Subcutaneous adipose tissue (tissue), 4 donors: Measurements from ENCODE around the gene HMOX2. TPM values are rescaled to one million over a fixed set of nuclear protein-coding genes. Genes with fewer than 3 reads are reported as not detected.

ENCODE experiments used
- total RNA-seq, 4 donors: library from RNA; depleted of rRNA; stranded (reverse); fragments of >200 nt; gene quantifications; one replicate each; pipeline ENCODE4 v1.1.0, GENCODE V29; 2016
- TF ChIP-seq, protein P1 (sequence below): fragments of 450-650 bp; IDR thresholded peaks from one replicate; pipeline ENCODE4 v1.5.1; 2016; ENCODE audit warnings: low read depth, mild to moderate bottlenecking, control low read depth, antibody characterized with exemption, moderate library complexity

HMOX2 gene
- total RNA-seq, 4 donors from 2014 or later, result 57.8 to 131 (median 88.8) TPM

- TF ChIP-seq, protein P1, sequence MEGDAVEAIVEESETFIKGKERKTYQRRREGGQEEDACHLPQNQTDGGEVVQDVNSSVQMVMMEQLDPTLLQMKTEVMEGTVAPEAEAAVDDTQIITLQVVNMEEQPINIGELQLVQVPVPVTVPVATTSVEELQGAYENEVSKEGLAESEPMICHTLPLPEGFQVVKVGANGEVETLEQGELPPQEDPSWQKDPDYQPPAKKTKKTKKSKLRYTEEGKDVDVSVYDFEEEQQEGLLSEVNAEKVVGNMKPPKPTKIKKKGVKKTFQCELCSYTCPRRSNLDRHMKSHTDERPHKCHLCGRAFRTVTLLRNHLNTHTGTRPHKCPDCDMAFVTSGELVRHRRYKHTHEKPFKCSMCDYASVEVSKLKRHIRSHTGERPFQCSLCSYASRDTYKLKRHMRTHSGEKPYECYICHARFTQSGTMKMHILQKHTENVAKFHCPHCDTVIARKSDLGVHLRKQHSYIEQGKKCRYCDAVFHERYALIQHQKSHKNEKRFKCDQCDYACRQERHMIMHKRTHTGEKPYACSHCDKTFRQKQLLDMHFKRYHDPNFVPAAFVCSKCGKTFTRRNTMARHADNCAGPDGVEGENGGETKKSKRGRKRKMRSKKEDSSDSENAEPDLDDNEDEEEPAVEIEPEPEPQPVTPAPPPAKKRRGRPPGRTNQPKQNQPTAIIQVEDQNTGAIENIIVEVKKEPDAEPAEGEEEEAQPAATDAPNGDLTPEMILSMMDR, result no peak
Observed at GRCh38 chr16:4536391-4537106, 60.4 kb downstream of the HMOX2 start.

DNA sequence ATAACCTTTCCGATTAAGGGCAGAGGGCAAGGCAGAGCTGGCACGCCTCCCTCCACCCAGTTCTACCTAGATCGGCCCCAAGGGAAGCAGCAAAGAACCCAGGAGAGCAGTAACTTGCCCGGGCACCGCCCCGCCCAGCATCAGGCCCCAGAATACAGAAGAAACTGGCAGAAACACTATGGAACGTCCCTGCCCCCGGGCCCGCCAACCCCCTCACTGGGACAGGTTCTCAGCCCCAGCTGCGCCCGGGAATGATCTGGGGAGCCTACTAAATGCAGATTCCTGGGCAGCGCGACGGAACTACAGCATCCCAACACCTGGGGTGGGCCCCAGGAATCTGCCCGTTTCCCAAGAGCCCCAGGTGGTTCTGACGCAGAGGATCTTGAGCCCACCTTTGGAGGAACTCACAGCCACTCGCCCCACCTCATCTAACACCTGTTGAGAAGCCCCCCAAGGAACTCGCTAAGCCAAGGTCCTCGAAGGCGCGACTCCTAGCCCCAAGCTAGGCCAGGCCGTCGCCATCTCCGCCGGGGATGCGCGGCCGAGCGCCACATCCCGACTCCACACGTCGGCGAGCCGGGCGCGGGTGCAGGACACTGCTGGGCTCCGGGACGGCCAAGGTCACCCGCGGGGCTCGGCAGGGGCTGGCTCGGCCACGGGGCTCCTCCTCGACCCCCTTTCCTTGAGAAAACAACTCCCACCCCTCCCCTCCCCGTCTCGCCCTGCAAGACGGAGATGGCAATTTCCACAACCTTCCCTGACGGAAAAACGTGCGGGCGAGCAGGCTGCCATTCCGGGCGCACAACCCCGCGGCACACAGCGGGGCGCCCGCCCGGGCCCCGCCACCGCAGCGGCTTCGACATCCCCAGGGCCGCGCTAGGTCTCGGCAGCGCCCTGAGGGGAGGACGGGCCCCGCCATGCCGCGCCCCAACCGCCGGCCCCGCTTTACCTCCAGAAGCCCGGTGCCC is 61.5 kb downstream of the HMOX2 start:
- TF ChIP-seq, protein P1, result no peak

DNA sequence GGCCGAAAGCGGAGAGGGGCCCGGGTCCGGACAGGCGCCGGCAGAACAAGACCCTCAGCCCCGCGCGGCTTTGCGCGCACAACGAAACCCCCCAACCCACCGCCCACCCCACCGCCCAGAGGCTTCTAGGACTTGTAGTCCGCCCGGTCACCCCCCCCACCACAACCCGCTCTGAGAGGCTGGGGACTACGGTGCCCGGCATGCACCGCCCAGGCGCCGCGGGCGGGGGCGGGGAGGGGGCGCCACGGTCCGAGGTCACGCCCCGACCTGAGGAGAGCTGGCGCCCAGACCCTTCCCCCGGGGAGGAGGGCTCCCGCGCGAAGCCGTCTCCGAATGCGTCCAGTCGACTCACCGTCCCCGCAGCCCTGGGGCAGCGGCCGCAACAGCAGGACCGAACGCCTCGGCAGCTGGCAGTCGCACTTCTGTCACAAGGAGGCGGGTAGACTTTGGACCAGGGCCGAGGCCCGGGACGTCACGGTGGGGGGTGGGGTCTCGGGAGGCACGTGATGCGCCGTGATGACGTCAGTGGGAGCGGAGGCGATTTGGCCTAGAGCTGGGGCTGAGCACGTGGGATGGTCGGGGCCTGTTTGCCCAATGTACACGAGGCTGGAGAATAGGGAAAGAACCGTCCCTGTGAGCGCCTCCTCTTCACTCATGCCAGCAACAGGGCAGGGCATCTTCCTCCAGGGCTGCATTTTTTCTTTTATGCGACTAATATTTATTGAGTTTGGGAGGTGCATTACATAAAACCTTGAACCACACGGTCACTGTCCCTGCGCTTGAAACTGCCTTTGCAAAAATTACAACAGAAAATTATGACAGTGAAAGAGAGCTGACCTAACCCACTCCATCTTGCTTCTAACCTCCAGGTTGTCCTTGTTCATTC is 62.4 kb downstream of the HMOX2 start, which contains the start of gene CDIP1:
Gene CDIP1, minus strand, starts transcription at position 424 of the 886 bp plus-strand sequence. CDS start 24,643 bp downstream, outside the sequence.
- TF ChIP-seq, protein P1, result no peak

DNA sequence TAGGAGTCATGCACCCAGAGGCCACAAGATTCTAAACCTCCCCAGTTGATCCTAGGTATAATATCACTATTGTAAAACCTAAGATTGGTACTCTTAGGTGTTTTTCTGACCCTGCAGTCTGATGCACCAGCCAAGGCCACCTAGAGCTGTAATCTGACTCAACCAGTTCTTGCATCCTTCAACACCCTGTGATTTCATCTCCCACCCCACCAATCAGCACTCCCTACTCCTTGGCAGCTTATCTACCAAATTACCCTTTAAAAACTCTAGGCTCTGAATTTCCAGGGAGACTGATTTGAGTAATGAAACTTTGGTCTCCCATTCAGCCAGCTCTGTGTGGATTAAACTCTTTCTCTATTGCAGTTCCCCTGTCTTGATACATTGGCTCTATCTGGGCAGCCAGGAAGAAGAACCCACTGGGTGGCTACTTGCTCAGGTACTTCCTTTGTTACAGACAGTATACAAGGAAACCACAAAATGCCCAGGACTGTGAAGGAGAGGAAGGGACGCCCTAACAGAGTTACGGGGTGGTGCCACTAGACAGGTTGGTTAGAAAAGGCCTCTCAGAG is 63.6 kb downstream of the HMOX2 start:
- TF ChIP-seq, protein P1, result no peak

GRCh38 chr16:4544473-4544872 is 68.3 kb downstream of the HMOX2 start:
- TF ChIP-seq, protein P1, result no peak

DNA sequence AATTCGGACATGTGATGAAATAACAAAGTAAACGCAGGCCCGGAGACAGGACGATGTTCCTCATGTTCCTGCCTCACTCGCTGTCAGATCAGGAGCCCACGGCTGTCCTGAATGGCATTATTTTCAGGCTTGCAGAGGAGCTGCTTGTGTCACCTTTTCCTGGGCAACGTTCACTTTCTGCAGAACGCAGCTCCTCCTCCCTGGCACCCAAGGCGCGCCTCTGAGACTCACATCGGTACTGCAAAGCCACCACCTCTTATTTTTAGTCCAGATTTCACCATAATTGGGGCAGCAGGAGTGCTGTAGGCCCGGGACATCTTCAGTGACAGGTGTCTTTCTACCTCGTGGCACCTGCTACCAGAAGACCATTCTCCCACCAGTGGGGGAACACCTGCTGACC is 71.9 kb downstream of the HMOX2 start:
- TF ChIP-seq, protein P1, result no peak
